ENCODE data around the gene RMND1. TPM values are rescaled to one million over a fixed set of nuclear protein-coding genes. Genes with fewer than 3 reads are reported as not detected.
"Not testable (repeated sequence)": the region's sequence is repeated elsewhere in the genome, so short reads cannot be mapped to it uniquely, and the experiment has no call there.

RMND1 gene
- total RNA-seq, 1 donor: 14.5 TPM

- DNase-seq (ENCODE audit: low read depth in 2 of 3, low spot score in 2 of 3): no peak
Observed at GRCh38 chr6:151388236-151388635, 63.7 kb downstream of the RMND1 start.

- DNase-seq (ENCODE audit: low read depth in 2 of 3, low spot score in 2 of 3): no peak
Observed at GRCh38 chr6:151387175-151387970, 64.6 kb downstream of the RMND1 start.

- peak in 2 of 3 donors; percentile 30 to 57 for DNase-seq (ENCODE audit: low read depth in 2 of 3, low spot score in 2 of 3)
Observed at GRCh38 chr6:151385177-151385576, 66.7 kb downstream of the RMND1 start.

GRCh38 chr6:151384151-151384550 is 67.8 kb downstream of the RMND1 start:
- no peak for DNase-seq (ENCODE audit: low read depth in 2 of 3, low spot score in 2 of 3)

GRCh38 chr6:151382631-151383030 is 69.3 kb downstream of the RMND1 start:
- DNase-seq (ENCODE audit: low read depth in 2 of 3, low spot score in 2 of 3): not testable (repeated sequence)

GRCh38 chr6:151381722-151382121 is 70.2 kb downstream of the RMND1 start:
- no peak for DNase-seq (ENCODE audit: low read depth in 2 of 3, low spot score in 2 of 3)

GRCh38 chr6:151380848-151381205 is 71.1 kb downstream of the RMND1 start:
- DNase-seq (ENCODE audit: low read depth in 2 of 3, low spot score in 2 of 3): no peak

- DNase-seq (ENCODE audit: low read depth in 2 of 3, low spot score in 2 of 3): peak in 1 of 3 donors; percentile 56
Observed at GRCh38 chr6:151379933-151380847, 71.7 kb downstream of the RMND1 start.

- no peak for DNase-seq (ENCODE audit: low read depth in 2 of 3, low spot score in 2 of 3)
Observed at GRCh38 chr6:151377095-151377494, 74.8 kb downstream of the RMND1 start.

GRCh38 chr6:151376440-151376839 is 75.5 kb downstream of the RMND1 start:
- DNase-seq (ENCODE audit: low read depth in 2 of 3, low spot score in 2 of 3): no peak

- no peak for DNase-seq (ENCODE audit: low read depth in 2 of 3, low spot score in 2 of 3)
Observed at GRCh38 chr6:151375833-151376232, 76.1 kb downstream of the RMND1 start.

- DNase-seq (ENCODE audit: low read depth in 2 of 3, low spot score in 2 of 3): no peak
Observed at GRCh38 chr6:151374036-151374683, 77.8 kb downstream of the RMND1 start.

- DNase-seq (ENCODE audit: low read depth in 2 of 3, low spot score in 2 of 3): no peak
Observed at GRCh38 chr6:151372164-151372563, 79.8 kb downstream of the RMND1 start.

GRCh38 chr6:151370509-151371078 is 81.3 kb downstream of the RMND1 start:
- no peak for DNase-seq (ENCODE audit: low read depth in 2 of 3, low spot score in 2 of 3)

GRCh38 chr6:151365233-151365632 is 86.7 kb downstream of the RMND1 start:
- no peak for DNase-seq (ENCODE audit: low read depth in 2 of 3, low spot score in 2 of 3)

- DNase-seq (ENCODE audit: low read depth in 2 of 3, low spot score in 2 of 3): no peak
Observed at GRCh38 chr6:151359486-151359885, 92.4 kb downstream of the RMND1 start.

- DNase-seq (ENCODE audit: low read depth in 2 of 3, low spot score in 2 of 3): no peak
Observed at GRCh38 chr6:151358475-151358874, 93.5 kb downstream of the RMND1 start.

- DNase-seq (ENCODE audit: low read depth in 2 of 3, low spot score in 2 of 3): peak in 1 of 3 donors; percentile 23
Observed at GRCh38 chr6:151357758-151358436, 94.0 kb downstream of the RMND1 start.

- DNase-seq (ENCODE audit: low read depth in 2 of 3, low spot score in 2 of 3): not testable (repeated sequence)
Observed at GRCh38 chr6:151356983-151357382, 94.9 kb downstream of the RMND1 start.

All from hematopoietic multipotent progenitor cell (in vitro differentiated cells).